GM06990 (cell line): Measurements from ENCODE around the gene GABARAPL2.

Experiments used
- DNase-seq: peaks from one replicate; pipeline ENCODE4 v3.0.0-alpha.2; 2011; ENCODE audit not compliant: insufficient read length; ENCODE audit errors: extremely low read depth
- H3K27me3 ChIP-seq: replicated peaks from 2 replicates; pipeline ENCODE4 v1.6.0; 2011; ENCODE audit warnings: low read length; ENCODE audit not compliant: control insufficient read depth, insufficient read depth
- H3K36me3 ChIP-seq: 2 replicates; pipeline ENCODE4 v1.5.1; 2011; ENCODE audit warnings: low read length; ENCODE audit not compliant: control insufficient read depth, insufficient read depth
- H3K4me3 ChIP-seq: replicated peaks from 2 replicates; pipeline ENCODE4 v1.5.1; 2011; ENCODE audit warnings: low read depth, mild to moderate bottlenecking, control low read depth, low read length
- CTCF ChIP-seq: IDR thresholded peaks from 2 replicates; pipeline ENCODE4 v1.5.1; 2011; ENCODE audit warnings: low read length, control low read depth, mild to moderate bottlenecking, inconsistent platforms; ENCODE audit not compliant: insufficient read depth, poor library complexity, severe bottlenecking

GABARAPL2 gene

GRCh38 chr16:75558846-75559401 is 7.3 kb upstream of the GABARAPL2 start:
- H3K27me3 ChIP-seq = no peaks in the 10 kb centered on the region
- H3K36me3 ChIP-seq = no peaks in the 10 kb centered on the region
- no peak for TF ChIP-seq CTCF
- no peak overlapping the region for H3K4me3 ChIP-seq
- DNase-seq = no peak

- no peak for DNase-seq
- H3K4me3 ChIP-seq = no peak overlapping the region
- TF ChIP-seq CTCF = no peak
These were observed 6.4 kb upstream of the GABARAPL2 start for GRCh38 chr16:75559564-75560372.

GRCh38 chr16:75565640-75566039 is 539 bp upstream of the GABARAPL2 start:
- Histone ChIP-seq H3K36me3 (peaks cover 11% of the 10 kb centered on the region), H3K4me3 (peak overlapping the region; percentile 90), H3K27me3 (no peaks in the 10 kb centered on the region)
- TF ChIP-seq CTCF = no peak
- DNase-seq = no peak

More at GRCh38 chr16:75559564-75560372, 6.4 kb upstream of the GABARAPL2 start:
- Histone ChIP-seq H3K36me3 (no peaks in the 10 kb centered on the region), H3K27me3 (no peaks in the 10 kb centered on the region)

GRCh38 chr16:75566758-75567255 is 628 bp downstream of the GABARAPL2 start:
- H3K36me3 ChIP-seq = peaks cover 11% of the 10 kb centered on the region
- TF ChIP-seq CTCF = no peak
- peak; percentile 37 for DNase-seq
- no peaks in the 10 kb centered on the region for H3K27me3 ChIP-seq
- H3K4me3 ChIP-seq = peak overlapping the region; percentile 90

GRCh38 chr16:75567911-75568310 is 1.7 kb downstream of the GABARAPL2 start:
- Histone ChIP-seq H3K4me3 (no peak overlapping the region), H3K36me3 (peaks cover 16% of the 10 kb centered on the region), H3K27me3 (no peaks in the 10 kb centered on the region)
- DNase-seq = no peak
- no peak for TF ChIP-seq CTCF
